Putamen (tissue), 1 donor: Measurements from ENCODE around the gene ZNF587B.
"Not testable (repeated sequence)": the region's sequence is repeated elsewhere in the genome, so short reads cannot be mapped to it uniquely, and the experiment has no call there.

Experiments used
- DNase-seq: peaks from one replicate; pipeline ENCODE4 v3.0.0-alpha.2; 2016; ENCODE audit warnings: low spot score

ZNF587B gene

DNA sequence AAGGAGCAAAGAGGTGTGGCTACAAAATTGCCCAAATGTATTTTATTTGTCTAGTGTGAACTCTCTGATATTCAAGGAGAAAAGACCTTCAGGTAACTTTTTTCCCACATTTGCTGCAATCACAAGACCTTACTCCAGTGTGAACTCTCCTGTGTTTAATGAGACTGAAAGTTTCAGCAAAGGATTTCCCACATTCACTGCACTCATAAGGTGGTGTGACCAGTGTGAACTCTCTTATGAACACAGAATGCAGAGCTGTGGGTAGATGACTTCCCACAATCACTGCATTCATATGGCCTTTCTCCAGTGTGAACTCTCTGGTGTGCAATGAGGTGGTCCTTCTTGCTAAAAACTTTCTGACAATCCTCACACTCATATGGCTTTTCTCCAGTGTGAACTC is 42.4 kb downstream of the ZNF587B start:
- no peak for DNase-seq

DNA sequence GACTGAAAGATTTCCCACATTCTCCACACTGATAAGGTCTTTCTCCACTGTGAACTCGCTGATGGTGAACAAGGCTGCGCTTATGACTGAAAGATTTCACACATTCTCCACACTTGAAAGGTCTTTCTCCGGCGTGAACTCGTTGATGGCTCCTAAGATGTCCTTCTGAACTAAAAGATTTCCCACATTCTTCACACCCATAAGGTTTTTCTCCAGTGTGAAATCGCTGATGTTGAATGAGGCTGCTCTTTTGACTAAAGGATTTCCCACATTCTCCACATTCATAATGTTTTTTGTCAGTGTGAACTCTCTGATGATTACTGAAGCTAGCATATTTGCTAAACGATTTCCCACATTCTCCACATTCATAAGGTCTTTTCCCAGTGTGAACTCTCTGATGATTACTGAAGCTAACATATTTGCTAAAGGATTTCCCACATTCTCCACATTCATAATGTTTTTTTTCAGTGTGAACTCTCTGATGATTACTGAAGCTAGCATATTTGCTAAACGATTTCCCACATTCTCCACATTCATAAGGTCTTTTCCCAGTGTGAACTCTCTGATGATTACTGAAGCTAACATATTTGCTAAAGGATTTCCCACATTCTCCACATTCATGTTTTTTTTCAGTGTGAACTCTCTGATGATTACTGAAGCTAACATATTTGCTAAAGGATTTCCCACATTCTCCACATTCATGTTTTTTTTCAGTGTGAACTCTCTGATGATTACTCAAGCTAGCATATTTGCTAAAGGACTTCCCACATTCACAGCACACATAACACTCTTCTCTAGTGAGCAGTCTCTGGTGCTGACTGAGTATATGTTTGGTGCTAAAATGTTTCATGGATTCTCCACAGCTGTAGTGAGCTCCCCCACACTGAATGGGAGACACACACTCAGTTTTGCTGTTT is 44.0 kb downstream of the ZNF587B start:
- DNase-seq, result not testable (repeated sequence)

DNA sequence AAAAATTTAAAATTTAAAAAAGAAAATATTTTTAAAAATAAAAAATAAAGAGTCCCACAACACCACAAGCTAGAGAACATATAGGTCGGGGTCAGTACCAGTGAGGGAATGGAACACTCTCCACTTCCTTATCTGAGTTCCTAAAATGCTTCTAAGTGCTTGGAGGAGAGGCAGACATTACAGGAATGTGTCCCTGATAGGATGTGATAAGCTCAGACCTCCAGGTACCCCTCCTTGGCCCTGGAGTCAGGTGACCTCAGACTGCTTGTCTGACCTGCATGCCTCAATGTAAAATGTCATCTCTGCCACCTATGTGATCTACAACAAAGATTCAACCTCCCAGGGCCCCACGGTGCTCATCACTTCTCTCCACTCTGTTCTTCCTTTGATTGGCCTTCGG is 55.9 kb downstream of the ZNF587B start:
- no peak for DNase-seq

DNA sequence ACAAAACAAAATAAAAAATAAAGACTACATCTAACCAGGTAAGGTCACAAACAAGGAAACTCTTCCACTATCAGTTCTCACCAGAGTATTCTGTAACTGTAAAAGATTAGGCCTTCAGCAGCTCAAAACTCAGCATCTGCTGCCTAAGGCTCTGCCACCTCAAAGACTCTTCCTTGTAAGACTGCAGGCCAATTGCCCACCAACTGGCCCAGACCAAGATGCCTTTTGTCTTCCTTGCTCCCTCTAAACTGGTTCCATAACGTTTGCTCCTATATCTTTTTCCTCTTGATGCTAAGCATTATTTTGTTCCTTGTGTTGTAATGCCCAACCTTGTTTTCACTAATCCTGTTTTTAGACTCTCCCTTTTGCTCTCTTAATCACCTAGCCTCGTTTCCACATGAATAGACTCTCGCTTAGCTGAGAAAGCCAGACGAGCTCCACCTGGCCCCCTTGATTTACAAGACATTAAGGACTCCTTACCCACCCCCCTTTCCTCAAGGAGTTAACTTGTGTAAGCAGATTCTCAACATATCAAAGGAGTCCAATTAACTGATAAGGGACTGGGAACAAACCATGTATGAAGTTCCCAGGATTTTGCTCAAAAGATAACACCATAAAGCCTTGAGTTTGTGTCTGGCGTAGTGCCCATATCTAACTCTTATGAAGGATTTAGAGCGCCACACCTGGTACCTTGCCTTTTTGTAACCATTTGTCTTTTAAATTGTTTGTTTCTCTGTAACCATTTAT is 57.3 kb downstream of the ZNF587B start:
- no peak for DNase-seq

DNA sequence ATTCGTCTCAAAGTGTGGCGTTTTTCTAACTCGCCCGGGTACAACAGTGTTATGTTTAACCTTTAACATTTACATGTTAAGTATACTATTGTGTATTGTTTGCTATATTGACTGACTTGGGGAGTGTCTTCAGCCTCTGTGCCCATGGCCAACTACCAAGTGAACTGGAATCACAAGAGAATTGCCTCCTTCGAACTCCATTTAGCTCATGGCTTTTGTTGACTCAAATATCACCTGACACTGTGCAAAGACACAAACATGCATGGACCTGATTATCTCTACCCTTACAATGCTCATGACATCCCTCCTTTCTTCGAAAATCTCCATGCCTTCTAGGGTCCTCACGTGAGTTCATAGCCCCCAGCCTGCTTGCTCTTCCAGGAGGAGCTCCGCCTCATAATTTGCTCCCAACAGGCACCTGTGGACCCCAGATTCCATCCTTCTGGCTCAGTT is 58.0 kb downstream of the ZNF587B start:
- no peak for DNase-seq

DNA sequence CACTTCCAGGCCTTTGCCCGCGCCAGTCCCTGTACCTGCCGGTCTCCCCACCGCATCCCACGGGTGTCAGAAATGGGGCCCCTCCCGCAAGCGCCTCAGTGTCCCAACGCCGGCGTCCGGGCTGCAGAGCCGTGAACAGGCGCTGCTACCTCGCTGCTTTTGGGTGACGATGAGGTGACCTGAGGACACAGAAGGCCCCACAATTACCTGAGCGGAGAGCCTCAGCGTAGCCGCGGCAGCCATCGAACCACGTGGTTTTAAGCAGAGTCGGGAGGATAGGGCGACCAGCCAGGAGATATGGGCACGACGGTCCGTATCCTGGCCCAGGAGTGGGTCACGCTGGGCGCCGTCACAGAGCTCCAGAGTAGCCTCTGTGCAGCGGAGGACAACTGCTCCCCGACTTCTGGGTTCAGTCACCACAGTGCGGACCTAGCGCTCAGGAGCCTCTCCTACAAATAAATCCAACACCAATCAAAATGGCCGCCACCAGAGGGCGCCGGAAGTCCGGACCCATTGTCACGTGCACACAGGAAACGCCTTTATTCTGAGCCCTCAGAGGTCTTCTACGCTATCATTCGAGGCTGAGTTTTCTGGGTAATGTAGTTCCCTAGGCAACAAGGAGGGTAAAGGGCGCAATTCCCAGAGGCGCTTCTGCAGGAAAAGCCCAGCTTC is 58.6 kb downstream of the ZNF587B start, which contains the start of gene ZNF814:
Gene ZNF814, minus strand, starts transcription at position 478 of the 672 bp plus-strand sequence. Its CDS starts 235 bp downstream, at position 243.
- peak; percentile 89 for DNase-seq

GRCh38 chr19:57890706-57891105 is 60.6 kb downstream of the ZNF587B start:
- not testable (repeated sequence) for DNase-seq
